A673 (cell line): ENCODE results near the gene LHFPL6.

ENCODE experiments used
- EZH2 ChIP-seq: fragments of 200-600 bp; sonication (generic); IDR thresholded peaks from 2 replicates; pipeline ENCODE4 v1.6.1; 2017; ENCODE audit warnings: borderline replicate concordance, low read depth, mild to moderate bottlenecking, mixed read lengths, antibody characterized with exemption, low read length; ENCODE audit not compliant: poor library complexity, severe bottlenecking
- TF ChIP-seq, protein P1 (sequence below): fragments of 300-800, 200-600 bp; sonication (generic); conservative IDR thresholded peaks from 2 replicates; pipeline ENCODE4 v1.5.1; 2017; ENCODE audit warnings: low read depth, mild to moderate bottlenecking, antibody characterized with exemption, low read length, moderate library complexity, mixed read lengths

DNA sequence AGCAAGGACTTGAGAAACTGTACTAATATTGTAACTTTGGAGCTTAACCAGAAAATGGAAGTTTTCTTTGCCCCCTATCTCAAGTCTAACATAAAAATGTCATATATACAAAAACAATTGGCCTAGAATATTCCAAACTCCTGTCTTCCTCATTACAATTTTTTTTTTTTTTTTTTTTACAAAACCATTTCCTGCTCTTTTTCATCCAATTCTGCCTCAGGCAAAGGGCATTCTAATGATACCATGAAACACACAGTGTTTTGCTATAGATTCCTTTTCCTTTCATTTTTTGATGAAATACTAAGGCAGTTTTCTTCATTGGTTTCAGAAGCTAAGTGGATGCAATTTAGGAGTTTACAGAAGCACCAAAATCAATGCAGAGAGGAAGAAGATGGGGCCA is 119.7 kb downstream of the LHFPL6 start:
- TF ChIP-seq, protein P1, sequence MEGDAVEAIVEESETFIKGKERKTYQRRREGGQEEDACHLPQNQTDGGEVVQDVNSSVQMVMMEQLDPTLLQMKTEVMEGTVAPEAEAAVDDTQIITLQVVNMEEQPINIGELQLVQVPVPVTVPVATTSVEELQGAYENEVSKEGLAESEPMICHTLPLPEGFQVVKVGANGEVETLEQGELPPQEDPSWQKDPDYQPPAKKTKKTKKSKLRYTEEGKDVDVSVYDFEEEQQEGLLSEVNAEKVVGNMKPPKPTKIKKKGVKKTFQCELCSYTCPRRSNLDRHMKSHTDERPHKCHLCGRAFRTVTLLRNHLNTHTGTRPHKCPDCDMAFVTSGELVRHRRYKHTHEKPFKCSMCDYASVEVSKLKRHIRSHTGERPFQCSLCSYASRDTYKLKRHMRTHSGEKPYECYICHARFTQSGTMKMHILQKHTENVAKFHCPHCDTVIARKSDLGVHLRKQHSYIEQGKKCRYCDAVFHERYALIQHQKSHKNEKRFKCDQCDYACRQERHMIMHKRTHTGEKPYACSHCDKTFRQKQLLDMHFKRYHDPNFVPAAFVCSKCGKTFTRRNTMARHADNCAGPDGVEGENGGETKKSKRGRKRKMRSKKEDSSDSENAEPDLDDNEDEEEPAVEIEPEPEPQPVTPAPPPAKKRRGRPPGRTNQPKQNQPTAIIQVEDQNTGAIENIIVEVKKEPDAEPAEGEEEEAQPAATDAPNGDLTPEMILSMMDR, result no peak
- TF ChIP-seq EZH2, result no peak
